ENCODE measurements around the gene AK8.

- TF ChIP-seq POLR2A (IDR thresholded peaks at IDR 0.05) (no peak), CTCF (IDR thresholded peaks at IDR 0.05) (no peak), EP300 (IDR thresholded peaks at IDR 0.05; ENCODE audit: low read depth) (no peak)
Observed at GRCh38 chr9:132806306-132806705, 71.8 kb downstream of the AK8 start.

All from transverse colon (tissue), 3 donors.